ENCODE measurements around the gene KLHDC1. TPM values are rescaled to one million over a fixed set of nuclear protein-coding genes. Genes with fewer than 3 reads are reported as not detected.
"Not testable (repeated sequence)": the region's sequence is repeated elsewhere in the genome, so short reads cannot be mapped to it uniquely, and the experiment has no call there.

Gene KLHDC1
- total and polyA plus RNA-seq, 9 of the 15 experiments (the other 6 are each of a cell fraction or from before 2014, with no cell fraction given): 0.08 to 0.41 (median 0.18) TPM

DNA sequence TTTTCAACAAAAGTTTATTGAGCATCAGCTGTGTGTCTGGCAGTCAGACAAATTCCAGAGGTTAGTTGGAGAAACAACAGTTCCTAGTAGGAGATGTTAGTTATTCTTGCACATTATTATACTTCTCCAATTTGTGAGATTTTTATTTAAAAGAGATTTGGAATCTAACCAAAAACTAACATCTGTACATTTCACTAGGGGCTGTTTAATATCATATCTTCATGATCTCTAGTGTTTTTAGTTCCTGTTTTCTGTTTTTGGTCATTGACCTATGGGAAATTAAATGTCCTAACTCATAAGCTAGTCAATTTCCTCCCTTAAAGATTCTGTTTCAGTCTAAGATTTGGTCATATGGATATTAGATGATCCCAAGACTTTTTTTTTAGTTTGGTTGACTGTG is 40.9 kb downstream of the KLHDC1 start:
- no peak overlapping the region for H3K4me2 ChIP-seq (ENCODE audit: insufficient read depth, low read length)
- H3K9ac ChIP-seq (ENCODE audit: insufficient read depth in 1 of 2, low read depth in 2 of 2, low read length in 2 of 2): no peak overlapping the region
- no peaks in the 10 kb centered on the region for H3K9me1 ChIP-seq (ENCODE audit: control insufficient read depth, insufficient read depth, low read length)
- H3K4me3 ChIP-seq: no peak overlapping the region
- no peaks in the 10 kb centered on the region; a peak in 1 of 5 replicates for H3K4me1 ChIP-seq (replicated peaks in 1 of 2; ENCODE audit: control insufficient read depth in 2 of 2, insufficient read depth in 2 of 2, low read length in 2 of 2)
- H3K27me3 ChIP-seq (ENCODE audit: control insufficient read depth in 2 of 2, insufficient read depth in 2 of 2, low read length in 2 of 2): no peaks in the 10 kb centered on the region
- ChIA-PET POLR2A (no interaction called here), CTCF (ENCODE audit: low intra/inter-chr PET ratio) (no interaction called here)
- no peak overlapping the region for H3K27ac ChIP-seq (ENCODE audit: extremely low read depth, low read depth, low read length)
- TF ChIP-seq, protein P1, sequence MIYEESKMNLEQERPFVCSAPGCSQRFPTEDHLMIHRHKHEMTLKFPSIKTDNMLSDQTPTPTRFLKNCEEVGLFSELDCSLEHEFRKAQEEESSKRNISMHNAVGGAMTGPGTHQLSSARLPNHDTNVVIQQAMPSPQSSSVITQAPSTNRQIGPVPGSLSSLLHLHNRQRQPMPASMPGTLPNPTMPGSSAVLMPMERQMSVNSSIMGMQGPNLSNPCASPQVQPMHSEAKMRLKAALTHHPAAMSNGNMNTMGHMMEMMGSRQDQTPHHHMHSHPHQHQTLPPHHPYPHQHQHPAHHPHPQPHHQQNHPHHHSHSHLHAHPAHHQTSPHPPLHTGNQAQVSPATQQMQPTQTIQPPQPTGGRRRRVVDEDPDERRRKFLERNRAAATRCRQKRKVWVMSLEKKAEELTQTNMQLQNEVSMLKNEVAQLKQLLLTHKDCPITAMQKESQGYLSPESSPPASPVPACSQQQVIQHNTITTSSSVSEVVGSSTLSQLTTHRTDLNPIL (CRISPR knock-in tag; IDR thresholded peaks at IDR 0.05): no peak
- H2AFZ ChIP-seq (ENCODE audit: low read depth, low read length): no peak overlapping the region
- no peaks in the 10 kb centered on the region for H4K20me1 ChIP-seq (replicated peaks; ENCODE audit: control insufficient read depth, insufficient read depth, low read length)
- no TSS peak for BruUV-seq (replicated peaks)
- in situ Hi-C loops (cut with MboI) (no loop called here), intact Hi-C loops (cut with micrococcal nuclease) (no loop called here)
- H3K79me2 ChIP-seq (ENCODE audit: control insufficient read depth, insufficient read depth, low read length): no peaks in the 10 kb centered on the region
- H3K9me3 ChIP-seq (replicated peaks; ENCODE audit: control insufficient read depth, insufficient read depth, low read depth, low read length): no peaks in the 10 kb centered on the region
- DNase-seq (ENCODE audit: extremely low read depth in 1 of 4, low spot score in 3 of 4) (no peak), FAIRE-seq (no peak), ATAC-seq (no peak)
- no peaks in the 10 kb centered on the region for H3K36me3 ChIP-seq (ENCODE audit: control insufficient read depth, insufficient read depth, low read length)

DNA sequence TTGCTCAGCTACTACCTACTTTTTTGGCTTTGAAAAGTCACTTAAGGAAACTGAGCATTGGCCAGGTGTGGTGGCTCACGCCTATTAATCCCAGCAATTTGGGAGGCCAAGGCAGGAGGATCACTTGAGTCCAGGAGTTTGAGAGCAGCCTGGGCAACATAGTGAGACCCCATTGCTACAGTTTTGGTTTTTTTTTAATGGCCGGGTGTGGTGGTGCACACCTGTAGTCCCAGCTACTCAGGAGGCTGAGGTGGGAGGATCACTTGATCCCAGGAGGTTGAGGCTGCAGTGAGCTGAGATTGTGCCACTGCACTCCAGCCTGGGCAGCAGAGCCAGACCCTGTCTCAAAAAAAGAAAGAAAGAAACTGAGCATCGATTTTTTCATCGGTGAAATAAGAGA is 42.7 kb downstream of the KLHDC1 start:
- intact Hi-C loops (cut with micrococcal nuclease); CTCF ChIA-PET (ENCODE audit: low intra/inter-chr PET ratio); POLR2A ChIA-PET: not testable (repeated sequence)

More for the DNA sequence above, 42.7 kb downstream of the KLHDC1 start:
- BruUV-seq (replicated peaks); H3K4me2 ChIP-seq (ENCODE audit: insufficient read depth, low read length); H2AFZ ChIP-seq (ENCODE audit: low read depth, low read length); DNase-seq (ENCODE audit: extremely low read depth in 1 of 4, low spot score in 3 of 4); H3K4me3 ChIP-seq; H3K36me3 ChIP-seq (ENCODE audit: control insufficient read depth, insufficient read depth, low read length); in situ Hi-C loops (cut with MboI); H3K4me1 ChIP-seq (replicated peaks in 1 of 2; ENCODE audit: control insufficient read depth in 2 of 2, insufficient read depth in 2 of 2, low read length in 2 of 2); H4K20me1 ChIP-seq (replicated peaks; ENCODE audit: control insufficient read depth, insufficient read depth, low read length); H3K9ac ChIP-seq (ENCODE audit: insufficient read depth in 1 of 2, low read depth in 2 of 2, low read length in 2 of 2); H3K9me1 ChIP-seq (ENCODE audit: control insufficient read depth, insufficient read depth, low read length); FAIRE-seq; H3K79me2 ChIP-seq (ENCODE audit: control insufficient read depth, insufficient read depth, low read length); H3K27me3 ChIP-seq (ENCODE audit: control insufficient read depth in 2 of 2, insufficient read depth in 2 of 2, low read length in 2 of 2); H3K9me3 ChIP-seq (replicated peaks; ENCODE audit: control insufficient read depth, insufficient read depth, low read depth, low read length); ATAC-seq; H3K27ac ChIP-seq (ENCODE audit: extremely low read depth, low read depth, low read length): not testable (repeated sequence)
- TF ChIP-seq ZNF121 (CRISPR knock-in tag; conservative IDR thresholded peaks at IDR 0.05): peak; percentile 90
- WGBS (ENCODE audit: insufficient coverage, low coverage, missing lambda C conversion rate): 15% methylated on average over 4 of the region's 4 CpGs

Data from K562 (cell line).